Thyroid gland (tissue), 4 donors: ENCODE measurements around the gene ADD1. TPM values are rescaled to one million over a fixed set of nuclear protein-coding genes. Genes with fewer than 3 reads are reported as not detected.

Experiments
- DNase-seq, 2 donors: peaks; one replicate each; pipeline ENCODE4 v3.0.0-alpha.2; 2019
- H3K27ac ChIP-seq, 3 donors: fragments of 200-600 bp; sonication (generic); 1 replicate in 2 of 3; 2 replicates in 1 of 3; pipeline ENCODE4 v1.5.1; 2016 to 2019; ENCODE audit warnings: mild to moderate bottlenecking in 1 of 3, moderate library complexity in 1 of 3
- H3K27me3 ChIP-seq: fragments of 200-600 bp; sonication (generic); one replicate; pipeline ENCODE4 v1.5.1; 2019
- H3K36me3 ChIP-seq, 2 donors: fragments of 200-600 bp; sonication (generic); one replicate each; pipeline ENCODE4 v1.5.1; 2016 to 2019
- H3K4me1 ChIP-seq, 2 donors: fragments of 200-600 bp; sonication (generic); one replicate each; pipeline ENCODE4 v1.5.1; 2017 to 2019
- H3K4me3 ChIP-seq, 3 donors: fragments of 200-600 bp; sonication (generic); replicated peaks in 1 of 3; 1 replicate in 2 of 3; 2 replicates in 1 of 3; pipeline ENCODE4 v1.5.1; 2016; ENCODE audit warnings: mild to moderate bottlenecking in 1 of 3
- H3K9me3 ChIP-seq: fragments of 200-600 bp; sonication (generic); one replicate; pipeline ENCODE4 v1.5.1; 2017
- POLR2A ChIP-seq, 2 donors: fragments of 450-650 bp; IDR thresholded peaks; one replicate each; pipeline ENCODE4 v1.6.1; 2017; ENCODE audit warnings: antibody characterized with exemption in 2 of 2, mild to moderate bottlenecking in 2 of 2, moderate library complexity in 1 of 2
- WGBS, 2 donors: methylation state at CpG; one replicate each; pipeline ENCODE4 v1.1.5; 2017; 5-methylcytosine and 5-hydroxymethylcytosine counted together
- intact Hi-C: fragments of 100-400 bp; cut with DNase I; formaldehyde crosslinking; loops from one replicate; pipeline ENCODE4 v1.15.1; 2023
- total RNA-seq, 4 donors: library from RNA; depleted of rRNA; stranded (reverse); fragments of >200 nt; gene quantifications; one replicate each; pipeline ENCODE4 v1.2.3, GENCODE V29; 2016
- TF ChIP-seq, protein P1 (sequence below), 6 experiments: fragments of 200-600 bp in 3 of 6; fragments of 450-650 bp in 3 of 6; sonication (generic) in 3 of 6; IDR thresholded peaks; one replicate each; pipeline ENCODE4 v1.5.1; 2016 to 2019; ENCODE audit warnings: antibody characterized with exemption in 6 of 6, mild to moderate bottlenecking in 2 of 6, inconsistent platforms in 1 of 6, moderate library complexity in 1 of 6

ADD1 gene
- total RNA-seq, 4 donors from 2014 or later: 190 to 222 (median 194) TPM

DNA sequence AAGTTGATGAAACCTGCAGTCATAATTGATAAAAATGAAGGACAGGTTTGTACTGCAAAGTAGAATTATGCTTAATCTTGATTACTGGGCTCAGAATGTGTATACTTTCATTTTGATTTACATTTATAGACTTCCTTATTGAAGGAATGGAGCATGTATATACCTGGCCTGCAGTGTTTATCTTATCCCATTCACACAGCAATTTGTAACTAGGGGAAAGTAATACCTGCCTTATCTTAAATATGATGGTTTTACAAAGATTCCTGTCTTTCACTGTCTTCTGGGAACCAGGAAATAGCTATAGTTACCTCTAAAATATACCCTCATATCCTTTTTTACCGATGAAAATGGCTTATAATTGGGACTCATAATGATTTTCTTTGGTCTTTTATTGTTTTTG is 29.7 kb downstream of the ADD1 start:
- H3K4me3 ChIP-seq: no peak overlapping the region
- no peak overlapping the region for H3K27ac ChIP-seq
- 67 to 72% methylated on average over 1 of the region's 1 CpG for WGBS, 2 donors
- intact Hi-C loops: no loop called here
- no peaks in the 10 kb centered on the region for H3K27me3 ChIP-seq
- no peaks in the 10 kb centered on the region for H3K9me3 ChIP-seq
- peaks cover 0 to 36% of the 10 kb centered on the region in 2 donors for H3K4me1 ChIP-seq
- no peaks in the 10 kb centered on the region for H3K36me3 ChIP-seq
- TF ChIP-seq POLR2A (IDR thresholded peaks at IDR 0.05): no peak
- DNase-seq: no peak

DNA sequence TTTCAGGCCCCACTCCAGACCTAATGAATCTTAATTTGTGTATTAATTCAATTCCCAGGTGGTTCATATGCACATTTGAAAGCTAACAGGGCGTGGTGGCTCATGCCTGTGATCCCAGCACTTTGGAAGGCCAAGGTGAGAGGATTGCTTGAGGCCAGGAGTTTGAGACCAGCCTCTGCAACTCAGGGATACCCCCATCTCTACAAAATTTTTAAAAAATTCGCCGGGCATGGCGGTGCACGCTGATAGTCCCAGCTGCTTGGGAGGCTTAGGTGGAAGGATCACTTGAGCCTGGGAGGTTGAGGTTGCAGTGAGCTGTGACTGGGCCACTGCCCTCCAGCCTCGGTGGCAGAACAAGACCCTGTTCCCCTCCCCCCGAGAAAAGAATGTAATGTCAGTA is 31.2 kb downstream of the ADD1 start:
- TF ChIP-seq, protein P1, sequence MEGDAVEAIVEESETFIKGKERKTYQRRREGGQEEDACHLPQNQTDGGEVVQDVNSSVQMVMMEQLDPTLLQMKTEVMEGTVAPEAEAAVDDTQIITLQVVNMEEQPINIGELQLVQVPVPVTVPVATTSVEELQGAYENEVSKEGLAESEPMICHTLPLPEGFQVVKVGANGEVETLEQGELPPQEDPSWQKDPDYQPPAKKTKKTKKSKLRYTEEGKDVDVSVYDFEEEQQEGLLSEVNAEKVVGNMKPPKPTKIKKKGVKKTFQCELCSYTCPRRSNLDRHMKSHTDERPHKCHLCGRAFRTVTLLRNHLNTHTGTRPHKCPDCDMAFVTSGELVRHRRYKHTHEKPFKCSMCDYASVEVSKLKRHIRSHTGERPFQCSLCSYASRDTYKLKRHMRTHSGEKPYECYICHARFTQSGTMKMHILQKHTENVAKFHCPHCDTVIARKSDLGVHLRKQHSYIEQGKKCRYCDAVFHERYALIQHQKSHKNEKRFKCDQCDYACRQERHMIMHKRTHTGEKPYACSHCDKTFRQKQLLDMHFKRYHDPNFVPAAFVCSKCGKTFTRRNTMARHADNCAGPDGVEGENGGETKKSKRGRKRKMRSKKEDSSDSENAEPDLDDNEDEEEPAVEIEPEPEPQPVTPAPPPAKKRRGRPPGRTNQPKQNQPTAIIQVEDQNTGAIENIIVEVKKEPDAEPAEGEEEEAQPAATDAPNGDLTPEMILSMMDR (IDR thresholded peaks at IDR 0.05): no peak
- TF ChIP-seq POLR2A (IDR thresholded peaks at IDR 0.05): no peak
- peaks cover 0 to 24% of the 10 kb centered on the region in 2 donors for H3K4me1 ChIP-seq

DNA sequence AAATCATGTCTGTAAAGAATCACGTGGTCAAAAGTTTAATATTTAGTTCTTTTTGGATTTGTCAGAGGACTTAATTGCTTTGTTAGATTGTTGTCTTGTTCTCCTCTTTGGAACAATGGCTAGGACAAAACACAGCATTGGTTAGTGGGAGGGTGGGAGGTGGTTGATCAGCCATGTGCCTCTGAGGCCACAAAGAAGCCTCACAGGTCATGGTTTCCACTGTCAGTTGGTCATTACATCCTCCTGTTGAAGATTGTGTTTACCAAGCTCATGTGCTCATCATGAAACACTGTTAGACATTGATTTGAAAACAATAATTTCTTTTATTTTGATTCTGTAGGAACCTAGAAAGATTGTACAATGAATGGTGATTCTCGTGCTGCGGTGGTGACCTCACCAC is 31.9 kb downstream of the ADD1 start:
- intact Hi-C loops: no loop called here
- no peaks in the 10 kb centered on the region for H3K9me3 ChIP-seq
- H3K36me3 ChIP-seq: peaks cover 0 to 4% of the 10 kb centered on the region in 2 donors
- TF ChIP-seq, protein P1 (IDR thresholded peaks at IDR 0.05): no peak
- no peak for TF ChIP-seq POLR2A (IDR thresholded peaks at IDR 0.05)
- peaks cover 0 to 18% of the 10 kb centered on the region in 2 donors for H3K4me1 ChIP-seq
- H3K27me3 ChIP-seq: no peaks in the 10 kb centered on the region
- 89 to 95% methylated on average over 3 of the region's 3 CpGs for WGBS, 2 donors
- H3K4me3 ChIP-seq: no peak overlapping the region
- no peak overlapping the region for H3K27ac ChIP-seq
- DNase-seq: no peak

More for the DNA sequence above, 31.2 kb downstream of the ADD1 start:
- 87 to 98% methylated on average over 7 of the region's 7 CpGs for WGBS, 2 donors
- Histone ChIP-seq H3K27ac (no peak overlapping the region), H3K36me3 (peaks cover 0 to 2% of the 10 kb centered on the region in 2 donors), H3K9me3 (no peaks in the 10 kb centered on the region), H3K4me3 (no peak overlapping the region), H3K27me3 (no peaks in the 10 kb centered on the region)
- intact Hi-C loops: no loop called here
- no peak for DNase-seq

DNA sequence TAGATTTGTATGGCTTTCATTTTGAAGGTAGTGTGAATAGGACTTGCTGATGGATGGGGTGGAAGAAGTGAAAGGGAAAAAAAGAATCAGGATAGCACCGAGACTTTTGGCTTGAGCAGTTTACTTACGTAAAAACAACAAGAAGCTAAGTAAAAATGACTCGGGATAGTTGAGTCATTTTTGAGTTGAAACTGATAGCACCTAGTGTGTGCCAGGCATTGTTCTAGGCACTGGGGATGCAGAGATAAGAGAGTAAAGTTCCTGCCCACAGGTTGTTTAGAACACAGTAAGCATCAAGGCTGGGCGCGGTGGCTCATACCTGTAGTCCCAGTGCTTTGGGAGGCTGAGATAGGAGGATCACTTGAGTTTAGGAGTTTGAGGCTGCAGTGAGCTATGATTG is 34.7 kb downstream of the ADD1 start:
- WGBS, 2 donors: 87 to 89% methylated on average over 5 of the region's 5 CpGs
- Histone ChIP-seq H3K36me3 (peaks cover 0 to 12% of the 10 kb centered on the region in 2 donors), H3K27ac (no peak overlapping the region), H3K27me3 (no peaks in the 10 kb centered on the region), H3K9me3 (no peaks in the 10 kb centered on the region), H3K4me3 (no peak overlapping the region), H3K4me1 (peaks cover 0 to 9% of the 10 kb centered on the region in 2 donors)
- intact Hi-C loops: no loop called here
- DNase-seq: no peak
- no peak for TF ChIP-seq POLR2A (IDR thresholded peaks at IDR 0.05)
- TF ChIP-seq, protein P1 (IDR thresholded peaks at IDR 0.05): no peak

DNA sequence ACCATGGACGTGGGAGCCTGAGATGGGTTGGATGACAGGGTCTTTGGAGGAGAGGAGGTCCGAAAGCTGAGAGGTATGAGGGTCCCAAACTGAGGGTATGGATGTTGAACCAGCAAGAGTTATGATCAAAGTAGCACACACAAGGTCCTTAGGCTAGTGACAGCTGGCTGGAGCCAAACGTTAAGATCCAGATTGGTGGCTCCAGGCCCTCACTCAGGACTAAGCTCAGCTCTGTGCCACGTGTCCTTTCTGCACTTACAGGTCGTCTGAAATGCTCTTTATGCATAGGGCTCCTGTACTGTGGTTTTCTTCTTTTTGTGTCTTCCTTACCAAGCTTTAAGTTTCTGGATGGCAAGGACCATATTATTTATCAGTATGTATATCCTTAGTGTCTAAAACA is 35.4 kb downstream of the ADD1 start:
- Histone ChIP-seq H3K4me3 (no peak overlapping the region), H3K27ac (no peak overlapping the region), H3K36me3 (peaks cover 0 to 17% of the 10 kb centered on the region in 2 donors), H3K4me1 (peaks cover 0 to 2% of the 10 kb centered on the region in 2 donors), H3K9me3 (no peaks in the 10 kb centered on the region), H3K27me3 (no peaks in the 10 kb centered on the region)
- no peak for DNase-seq
- TF ChIP-seq, protein P1 (IDR thresholded peaks at IDR 0.05): no peak
- TF ChIP-seq POLR2A (IDR thresholded peaks at IDR 0.05): no peak
- intact Hi-C loops: no loop called here
- WGBS, 2 donors: 80 to 89% methylated on average over 5 of the region's 5 CpGs

DNA sequence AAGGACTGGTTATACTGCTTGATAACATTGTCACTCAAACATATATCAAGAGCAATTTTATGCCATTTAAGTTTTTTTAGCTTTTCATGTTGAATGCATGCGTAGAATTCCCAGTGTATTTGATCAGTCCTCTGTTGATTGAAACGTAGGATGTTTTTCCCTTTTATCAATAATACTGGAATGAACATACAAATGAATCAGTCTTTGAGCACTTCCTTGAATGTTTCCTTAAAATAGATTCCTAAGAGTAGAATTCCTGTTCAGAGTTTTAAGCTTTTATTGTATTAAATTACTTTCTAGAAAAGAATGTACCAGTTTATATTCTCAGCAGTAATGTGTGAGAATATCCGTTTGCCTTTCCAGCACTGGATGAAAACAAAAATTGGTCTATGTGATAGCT is 37.8 kb downstream of the ADD1 start:
- peaks cover 18 to 36% of the 10 kb centered on the region in 2 donors for H3K36me3 ChIP-seq
- no peak overlapping the region for H3K27ac ChIP-seq
- no peak for TF ChIP-seq POLR2A (IDR thresholded peaks at IDR 0.05)
- H3K4me1 ChIP-seq: no peaks in the 10 kb centered on the region
- 86 to 92% methylated on average over 3 of the region's 3 CpGs for WGBS, 2 donors
- no peaks in the 10 kb centered on the region for H3K27me3 ChIP-seq
- DNase-seq: no peak
- intact Hi-C loops: no loop called here
- H3K9me3 ChIP-seq: no peaks in the 10 kb centered on the region
- no peak overlapping the region for H3K4me3 ChIP-seq
